ENCODE measurements around the gene ZNF667.

The ZNF667 gene

GRCh38 chr19:56393119-56394012, 83.8 kb downstream of the ZNF667 start, which contains the start of gene ZNF582:
TSS of gene ZNF582 (minus strand) at chr19:56393534. CDS start at chr19:56391752, 1,782 bp downstream.
- TF ChIP-seq CTCF (IDR thresholded peaks at IDR 0.05): peak; percentile 38
- H3K27ac ChIP-seq: peak within 1 kb of the TSS; percentile 89 to 94
- peak; percentile 96 for DNase-seq (ENCODE audit: low spot score)
- peak within 1 kb of the TSS; percentile 85 for H3K4me3 ChIP-seq

All from coronary artery (tissue), 2 donors.